Measurements from ENCODE around the gene KIAA1217. TPM values are rescaled to one million over a fixed set of nuclear protein-coding genes. Genes with fewer than 3 reads are reported as not detected.

The KIAA1217 gene
- total and polyA plus RNA-seq, 2 experiments from 2014 or later: 13.3 to 23.1 TPM

DNA sequence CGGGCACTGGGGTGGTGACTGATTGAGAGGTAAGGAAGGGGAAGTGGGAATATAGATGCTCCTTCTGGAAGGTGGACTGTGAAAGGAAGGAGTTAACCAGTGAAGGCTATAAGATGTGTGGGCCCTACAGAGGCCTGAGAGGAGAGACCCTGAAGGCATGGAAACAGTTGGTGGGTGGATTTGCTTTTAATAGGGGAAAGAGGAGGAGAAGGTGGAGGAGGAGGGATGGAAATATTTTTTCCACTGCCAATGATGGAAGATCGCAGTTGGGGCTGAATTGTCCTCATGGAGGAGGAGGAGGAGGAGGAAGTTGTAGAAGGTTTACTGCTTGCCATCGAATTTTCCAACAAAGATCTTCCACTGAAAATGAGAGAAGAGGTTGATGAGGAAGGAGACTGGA is 80.3 kb downstream of the KIAA1217 start:
- Histone ChIP-seq H3K4me3 (no peak overlapping the region), H3K36me3 (no peaks in the 10 kb centered on the region), H3K9me3 (ENCODE audit: low read depth) (no peaks in the 10 kb centered on the region), H3K27ac (no peak overlapping the region), H3K27me3 (no peaks in the 10 kb centered on the region), H3K4me1 (ENCODE audit: low read depth) (no peaks in the 10 kb centered on the region)
- TF ChIP-seq, protein P1, sequence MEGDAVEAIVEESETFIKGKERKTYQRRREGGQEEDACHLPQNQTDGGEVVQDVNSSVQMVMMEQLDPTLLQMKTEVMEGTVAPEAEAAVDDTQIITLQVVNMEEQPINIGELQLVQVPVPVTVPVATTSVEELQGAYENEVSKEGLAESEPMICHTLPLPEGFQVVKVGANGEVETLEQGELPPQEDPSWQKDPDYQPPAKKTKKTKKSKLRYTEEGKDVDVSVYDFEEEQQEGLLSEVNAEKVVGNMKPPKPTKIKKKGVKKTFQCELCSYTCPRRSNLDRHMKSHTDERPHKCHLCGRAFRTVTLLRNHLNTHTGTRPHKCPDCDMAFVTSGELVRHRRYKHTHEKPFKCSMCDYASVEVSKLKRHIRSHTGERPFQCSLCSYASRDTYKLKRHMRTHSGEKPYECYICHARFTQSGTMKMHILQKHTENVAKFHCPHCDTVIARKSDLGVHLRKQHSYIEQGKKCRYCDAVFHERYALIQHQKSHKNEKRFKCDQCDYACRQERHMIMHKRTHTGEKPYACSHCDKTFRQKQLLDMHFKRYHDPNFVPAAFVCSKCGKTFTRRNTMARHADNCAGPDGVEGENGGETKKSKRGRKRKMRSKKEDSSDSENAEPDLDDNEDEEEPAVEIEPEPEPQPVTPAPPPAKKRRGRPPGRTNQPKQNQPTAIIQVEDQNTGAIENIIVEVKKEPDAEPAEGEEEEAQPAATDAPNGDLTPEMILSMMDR (IDR thresholded peaks at IDR 0.05; ENCODE audit: low read depth, low read length): no peak
- no peak for DNase-seq (ENCODE audit: low read depth in 1 of 2, low spot score in 1 of 2)

DNA sequence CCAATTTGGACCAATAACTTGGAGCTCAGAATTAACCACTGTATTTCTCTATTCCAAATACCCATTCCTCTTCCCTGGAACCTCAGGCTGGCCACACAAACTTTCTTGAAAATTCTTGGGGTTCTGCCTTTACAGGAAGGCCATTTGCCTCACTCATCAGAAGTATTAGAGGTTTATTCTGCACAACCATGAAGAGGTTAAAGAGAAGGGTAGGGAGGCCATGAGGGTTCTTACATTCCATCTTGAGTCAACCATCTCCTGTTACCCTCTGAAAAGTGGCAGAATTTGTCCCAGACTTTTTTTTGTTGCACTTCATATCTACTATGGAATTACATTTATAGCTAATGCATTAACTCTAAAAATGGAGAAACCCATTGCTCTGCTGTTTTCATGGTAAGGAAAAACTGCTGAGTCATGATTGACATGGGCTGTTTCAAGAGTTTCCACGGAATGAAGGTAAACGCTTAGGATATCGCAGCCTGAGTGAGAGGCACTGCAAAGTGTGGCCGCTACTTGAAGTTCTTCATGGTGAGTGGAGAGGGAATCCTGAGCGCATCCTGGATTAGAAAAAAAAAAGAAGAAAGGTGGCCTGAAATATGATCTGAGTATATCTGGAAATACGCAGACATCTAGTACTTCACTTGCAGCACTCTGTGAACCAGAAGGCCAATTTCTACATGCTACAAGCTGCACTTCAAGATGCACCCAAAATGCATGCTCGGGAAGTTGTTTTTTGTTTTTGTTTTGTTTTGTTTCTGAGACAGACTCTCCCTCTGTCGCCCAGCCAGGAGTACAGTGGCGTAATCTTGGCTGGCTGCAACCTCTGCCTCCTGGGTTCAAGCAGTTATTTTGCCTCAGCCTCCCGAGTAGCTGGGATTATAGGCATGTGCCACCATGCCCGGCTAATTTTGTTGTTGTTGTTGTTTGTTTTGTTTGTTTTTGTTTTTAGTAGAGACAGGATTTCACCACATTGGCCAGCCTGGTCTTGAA is 83.7 kb downstream of the KIAA1217 start:
- Histone ChIP-seq H3K27me3 (no peaks in the 10 kb centered on the region), H3K4me3 (no peak overlapping the region), H3K4me1 (ENCODE audit: low read depth) (peaks cover 18% of the 10 kb centered on the region), H3K27ac (peak overlapping the region; percentile 54), H3K36me3 (no peaks in the 10 kb centered on the region), H3K9me3 (ENCODE audit: low read depth) (no peaks in the 10 kb centered on the region)
- TF ChIP-seq, protein P1 (IDR thresholded peaks at IDR 0.05; ENCODE audit: low read depth, low read length): no peak
- DNase-seq (ENCODE audit: low read depth in 1 of 2, low spot score in 1 of 2): no peak

DNA sequence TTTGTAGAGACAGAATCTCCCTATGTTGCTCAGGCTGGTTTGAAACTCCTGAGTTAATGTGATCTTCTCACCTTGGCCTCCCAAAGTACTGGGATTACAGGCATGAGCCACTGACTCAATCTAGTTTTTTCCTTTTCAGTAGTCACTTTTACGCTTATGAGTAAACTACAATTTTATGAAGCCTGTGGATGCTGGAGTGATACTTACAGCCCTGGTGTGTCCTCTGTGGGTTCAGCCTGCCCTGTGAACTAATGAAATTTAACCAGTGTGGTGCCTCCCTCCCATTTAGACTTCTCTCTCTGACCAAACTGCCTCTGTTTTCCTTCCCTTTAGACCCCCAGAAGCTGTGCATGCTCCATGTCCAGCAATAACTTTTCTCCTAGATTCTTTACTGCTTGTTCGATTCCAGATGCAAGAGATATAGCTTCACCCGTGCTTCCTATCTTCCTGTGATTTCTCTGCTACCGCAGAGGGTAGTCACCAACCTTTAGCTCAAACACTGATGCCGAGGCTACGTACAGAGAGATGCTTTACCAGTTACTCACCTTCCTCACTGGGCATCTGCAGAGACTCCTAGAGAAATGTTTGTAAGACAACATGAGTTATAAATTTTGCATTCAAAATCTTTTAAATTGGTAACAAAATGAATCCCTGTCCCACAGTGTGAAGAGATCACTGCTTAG is 90.8 kb downstream of the KIAA1217 start:
- Histone ChIP-seq H3K9me3 (ENCODE audit: low read depth) (no peaks in the 10 kb centered on the region), H3K27ac (no peak overlapping the region), H3K36me3 (no peaks in the 10 kb centered on the region), H3K4me3 (no peak overlapping the region), H3K4me1 (ENCODE audit: low read depth) (peaks cover 18% of the 10 kb centered on the region), H3K27me3 (no peaks in the 10 kb centered on the region)
- DNase-seq (ENCODE audit: low read depth in 1 of 2, low spot score in 1 of 2): peak in 1 of 2 donors; percentile 37
- TF ChIP-seq, protein P1 (IDR thresholded peaks at IDR 0.05; ENCODE audit: low read depth, low read length): no peak

DNA sequence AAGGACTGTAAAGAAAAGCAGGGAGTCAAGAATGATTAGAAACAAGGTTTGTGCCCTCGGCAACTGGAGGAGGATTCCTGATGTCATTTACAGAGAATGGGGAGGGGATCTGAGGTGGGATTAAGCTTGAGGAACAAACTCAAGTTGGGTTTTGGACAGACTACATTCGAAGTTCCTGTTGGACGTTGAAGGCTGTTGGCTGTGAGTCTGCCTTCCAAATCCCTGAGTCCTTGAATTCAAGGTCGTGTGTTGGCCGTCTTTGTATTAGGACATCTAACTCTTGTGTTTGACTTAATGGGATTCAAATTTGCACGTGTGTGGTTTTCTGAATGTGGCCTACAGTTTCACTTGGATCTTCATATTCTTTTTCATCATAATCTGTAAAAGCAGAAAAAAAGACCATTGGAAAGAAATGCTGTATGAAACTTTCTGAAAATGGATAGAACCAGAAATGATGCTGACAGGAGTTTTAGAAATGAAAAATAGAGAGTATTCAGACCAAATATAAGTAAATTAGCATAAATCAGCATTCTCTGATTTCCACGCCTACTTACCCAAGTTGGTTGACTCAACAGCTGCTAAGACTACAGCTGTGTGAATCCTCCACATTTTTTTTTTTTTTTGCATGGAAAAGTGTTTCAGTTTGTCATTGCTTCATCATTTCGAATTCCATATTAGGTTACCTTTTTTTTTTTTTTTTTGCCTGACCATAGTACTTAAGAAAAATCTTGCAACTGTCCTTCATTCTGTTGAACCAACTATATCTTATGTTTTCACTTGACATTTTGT is 94.8 kb downstream of the KIAA1217 start:
- Histone ChIP-seq H3K27ac (no peak overlapping the region), H3K27me3 (no peaks in the 10 kb centered on the region), H3K36me3 (no peaks in the 10 kb centered on the region), H3K9me3 (ENCODE audit: low read depth) (no peaks in the 10 kb centered on the region), H3K4me1 (ENCODE audit: low read depth) (peaks cover 15% of the 10 kb centered on the region), H3K4me3 (no peak overlapping the region)
- TF ChIP-seq, protein P1 (IDR thresholded peaks at IDR 0.05; ENCODE audit: low read depth, low read length): no peak
- DNase-seq (ENCODE audit: low read depth in 1 of 2, low spot score in 1 of 2): no peak

All from cardiac muscle cell (in vitro differentiated cells and primary cell).